GM10248 (cell line): ENCODE data around the gene KCNMB2.

Source experiments
- CTCF ChIA-PET: fragments of 300-600 bp; sonication (Branson Sonifier 250); formaldehyde crosslinking; extraction: SDS; loops from one replicate; lab custom pipeline; 2021; ENCODE audit warnings: antibody characterized with exemption; lab: Yijun Ruan, JAX
- POLR2A ChIA-PET: fragments of 350-650 bp; sonication (Branson Sonifier 250); formaldehyde crosslinking; extraction: SDS; loops from one replicate; lab custom pipeline; 2020; ENCODE audit warnings: antibody characterized with exemption; lab: Yijun Ruan, JAX
- DNase-seq: peaks from one replicate; pipeline ENCODE4 v3.0.0; 2012; ENCODE audit errors: extremely low spot score
- TF ChIP-seq, protein P1 (sequence below): IDR thresholded peaks from 2 replicates; pipeline ENCODE4 v1.5.1; 2012; ENCODE audit warnings: mild to moderate bottlenecking, low read depth; ENCODE audit errors: extremely low read depth, missing control alignments, control extremely low read depth

Gene KCNMB2

DNA sequence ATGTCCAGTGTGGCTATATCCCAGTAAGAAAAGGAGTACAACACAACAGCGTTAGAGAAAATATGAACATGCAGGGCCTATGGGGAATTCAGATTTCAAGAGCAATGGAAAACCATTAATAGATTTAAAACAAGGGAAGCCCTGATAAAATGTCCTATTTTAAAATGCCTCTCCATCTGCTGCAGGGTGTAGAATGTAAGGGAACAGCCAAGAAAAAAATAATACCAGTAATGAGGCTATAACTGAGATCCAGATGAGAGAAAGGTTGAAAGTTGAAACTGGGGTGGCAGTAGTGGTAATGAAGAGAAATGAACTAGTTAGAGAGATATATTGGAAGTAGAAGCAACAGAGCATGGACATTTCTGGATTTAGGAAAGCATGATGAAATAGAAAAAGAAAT is 226.1 kb downstream of the KCNMB2 start:
- TF ChIP-seq, protein P1, sequence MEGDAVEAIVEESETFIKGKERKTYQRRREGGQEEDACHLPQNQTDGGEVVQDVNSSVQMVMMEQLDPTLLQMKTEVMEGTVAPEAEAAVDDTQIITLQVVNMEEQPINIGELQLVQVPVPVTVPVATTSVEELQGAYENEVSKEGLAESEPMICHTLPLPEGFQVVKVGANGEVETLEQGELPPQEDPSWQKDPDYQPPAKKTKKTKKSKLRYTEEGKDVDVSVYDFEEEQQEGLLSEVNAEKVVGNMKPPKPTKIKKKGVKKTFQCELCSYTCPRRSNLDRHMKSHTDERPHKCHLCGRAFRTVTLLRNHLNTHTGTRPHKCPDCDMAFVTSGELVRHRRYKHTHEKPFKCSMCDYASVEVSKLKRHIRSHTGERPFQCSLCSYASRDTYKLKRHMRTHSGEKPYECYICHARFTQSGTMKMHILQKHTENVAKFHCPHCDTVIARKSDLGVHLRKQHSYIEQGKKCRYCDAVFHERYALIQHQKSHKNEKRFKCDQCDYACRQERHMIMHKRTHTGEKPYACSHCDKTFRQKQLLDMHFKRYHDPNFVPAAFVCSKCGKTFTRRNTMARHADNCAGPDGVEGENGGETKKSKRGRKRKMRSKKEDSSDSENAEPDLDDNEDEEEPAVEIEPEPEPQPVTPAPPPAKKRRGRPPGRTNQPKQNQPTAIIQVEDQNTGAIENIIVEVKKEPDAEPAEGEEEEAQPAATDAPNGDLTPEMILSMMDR = no peak
- POLR2A ChIA-PET = no interaction called here
- DNase-seq = no peak
- CTCF ChIA-PET = no interaction called here

DNA sequence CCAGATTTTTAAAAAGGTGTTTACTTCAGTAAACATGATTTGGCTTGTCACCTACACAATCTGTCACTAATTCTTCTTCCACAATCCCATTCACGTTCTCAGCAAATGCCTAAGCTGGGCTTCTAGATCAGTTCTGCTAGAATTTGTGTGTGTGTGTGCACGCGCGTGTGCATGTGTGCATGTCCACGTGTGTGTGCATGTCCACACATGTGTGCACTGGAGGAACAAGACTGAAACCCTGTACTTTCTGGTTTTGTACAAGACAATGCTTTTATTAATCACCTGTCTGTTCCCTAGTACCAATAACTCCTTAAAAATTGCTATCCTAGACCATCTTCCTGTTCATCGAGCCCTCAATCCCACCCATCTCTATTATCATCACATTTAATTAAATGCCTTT is 229.2 kb downstream of the KCNMB2 start:
- DNase-seq = no peak
- CTCF ChIA-PET = no interaction called here
- TF ChIP-seq, protein P1 = no peak
- POLR2A ChIA-PET = no interaction called here

DNA sequence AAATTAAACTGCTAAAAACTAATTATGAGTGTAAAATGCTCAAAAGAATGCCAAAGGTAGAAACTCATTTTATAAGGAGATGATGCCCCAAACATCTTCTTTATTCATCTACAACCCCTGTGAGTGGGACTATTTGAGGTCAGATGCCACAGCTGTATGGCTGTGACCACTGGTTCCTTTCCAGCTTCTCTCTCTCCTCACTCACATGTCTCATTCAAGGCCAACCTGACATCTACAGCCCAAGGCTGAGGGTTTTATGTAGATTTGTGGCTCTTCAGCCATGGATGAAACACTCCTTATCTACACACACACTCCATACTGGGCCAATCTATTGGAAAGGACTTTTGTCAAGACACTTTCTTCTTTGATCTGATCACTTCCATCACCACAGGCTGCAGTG is 231.3 kb downstream of the KCNMB2 start:
- TF ChIP-seq, protein P1 = no peak
- no peak for DNase-seq
- POLR2A ChIA-PET = no interaction called here
- CTCF ChIA-PET = no interaction called here

DNA sequence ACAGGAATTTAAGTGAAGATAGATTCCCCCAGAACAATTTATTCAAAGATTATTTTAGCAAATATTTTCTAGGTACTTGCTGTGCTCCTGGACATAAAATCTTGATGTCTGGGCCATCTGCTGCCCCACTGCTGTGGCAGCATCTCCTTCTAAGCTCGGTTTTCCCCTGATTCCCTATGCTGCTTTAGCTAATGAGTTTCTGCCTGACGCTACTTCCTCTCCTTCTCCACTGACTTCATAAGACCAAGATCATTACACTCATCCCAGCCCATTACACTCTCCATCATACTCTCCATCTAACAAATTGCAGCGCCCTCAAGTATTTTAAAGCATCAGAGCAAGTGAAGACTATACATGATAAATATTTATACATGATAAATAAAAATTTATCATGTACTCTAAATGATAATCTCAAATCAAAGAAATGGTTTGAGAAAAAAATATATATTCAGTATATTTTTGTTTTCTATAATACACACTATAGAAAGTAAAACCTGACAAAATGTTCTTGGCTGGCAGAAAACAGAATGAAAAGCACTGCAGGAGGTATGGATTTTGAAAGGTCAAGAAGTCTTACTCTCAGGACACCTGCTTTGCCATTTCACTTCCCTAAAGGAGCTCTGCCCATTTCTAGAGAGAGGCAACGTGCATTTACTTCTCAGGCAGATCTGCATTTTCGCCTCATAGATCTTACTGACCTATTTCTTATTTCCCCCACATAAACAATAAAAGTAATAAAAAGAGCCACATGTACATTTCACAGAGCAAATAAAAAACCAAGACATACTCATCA is 232.0 kb downstream of the KCNMB2 start:
- CTCF ChIA-PET = interaction anchor here (1.8 kb wide), 1 partner anchor 9 kb away, joined by 4 read pairs; no protein-coding TSS in a partner anchor
- TF ChIP-seq, protein P1 = no peak
- DNase-seq = no peak
- POLR2A ChIA-PET = interaction anchor here (0.5 kb wide), 1 partner anchor 1550 kb away, joined by 12 read pairs; no protein-coding TSS in a partner anchor

DNA sequence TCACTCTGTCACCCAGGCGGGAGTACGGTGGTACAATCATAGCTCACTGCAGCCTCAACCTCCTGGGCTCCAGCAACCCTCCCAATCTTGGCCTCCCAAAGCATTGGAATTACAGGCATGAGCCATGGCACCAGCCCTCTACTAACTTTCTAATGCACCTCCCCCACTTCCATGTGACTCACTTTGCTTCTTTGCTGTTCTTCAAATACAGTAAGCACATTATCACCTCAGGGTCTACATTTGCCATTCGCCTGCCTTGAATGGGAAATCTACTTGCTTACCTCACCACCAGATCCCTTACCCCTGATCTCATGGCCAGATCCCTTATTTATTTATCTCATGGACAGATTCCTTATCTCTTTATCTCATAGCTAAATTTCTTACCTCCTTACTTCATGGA is 235.3 kb downstream of the KCNMB2 start:
- ChIA-PET CTCF (interaction anchor here (1.6 kb wide), 1 partner anchor 36 kb away, joined by 3 read pairs; no protein-coding TSS in a partner anchor), POLR2A (no interaction called here)
- DNase-seq = no peak
- TF ChIP-seq, protein P1 = no peak

DNA sequence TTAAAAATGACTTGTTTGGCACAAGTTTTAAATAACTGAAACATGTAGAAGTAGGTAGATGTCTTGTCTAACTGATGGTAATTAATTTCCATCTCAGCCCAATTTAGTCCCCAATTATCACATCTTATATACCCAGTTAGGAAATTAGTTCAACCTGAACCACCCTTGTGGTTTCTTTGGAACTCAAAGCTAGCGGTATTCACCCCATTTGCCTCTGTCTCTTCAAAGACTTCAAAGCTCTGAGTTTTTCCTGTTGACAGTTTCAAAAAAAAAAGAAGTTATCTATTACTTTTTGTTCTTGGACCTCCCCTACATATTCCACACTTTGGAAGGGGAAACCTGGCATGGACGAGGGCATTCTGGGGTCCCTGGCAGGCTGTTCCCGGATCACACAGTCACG is 236.5 kb downstream of the KCNMB2 start:
- TF ChIP-seq, protein P1 = no peak
- POLR2A ChIA-PET = no interaction called here
- no peak for DNase-seq
- CTCF ChIA-PET = interaction anchor here (1.6 kb wide), 1 partner anchor 38 kb away, joined by 3 read pairs; no protein-coding TSS in a partner anchor
